ENCODE measurements around the gene CDK5RAP3. TPM values are rescaled to one million over a fixed set of nuclear protein-coding genes. Genes with fewer than 3 reads are reported as not detected.

The CDK5RAP3 gene
- total and polyA plus RNA-seq, 2 of the 13 experiments (the other 11 are each of a cell fraction or from before 2014, with no cell fraction given), result 128 to 154 TPM

DNA sequence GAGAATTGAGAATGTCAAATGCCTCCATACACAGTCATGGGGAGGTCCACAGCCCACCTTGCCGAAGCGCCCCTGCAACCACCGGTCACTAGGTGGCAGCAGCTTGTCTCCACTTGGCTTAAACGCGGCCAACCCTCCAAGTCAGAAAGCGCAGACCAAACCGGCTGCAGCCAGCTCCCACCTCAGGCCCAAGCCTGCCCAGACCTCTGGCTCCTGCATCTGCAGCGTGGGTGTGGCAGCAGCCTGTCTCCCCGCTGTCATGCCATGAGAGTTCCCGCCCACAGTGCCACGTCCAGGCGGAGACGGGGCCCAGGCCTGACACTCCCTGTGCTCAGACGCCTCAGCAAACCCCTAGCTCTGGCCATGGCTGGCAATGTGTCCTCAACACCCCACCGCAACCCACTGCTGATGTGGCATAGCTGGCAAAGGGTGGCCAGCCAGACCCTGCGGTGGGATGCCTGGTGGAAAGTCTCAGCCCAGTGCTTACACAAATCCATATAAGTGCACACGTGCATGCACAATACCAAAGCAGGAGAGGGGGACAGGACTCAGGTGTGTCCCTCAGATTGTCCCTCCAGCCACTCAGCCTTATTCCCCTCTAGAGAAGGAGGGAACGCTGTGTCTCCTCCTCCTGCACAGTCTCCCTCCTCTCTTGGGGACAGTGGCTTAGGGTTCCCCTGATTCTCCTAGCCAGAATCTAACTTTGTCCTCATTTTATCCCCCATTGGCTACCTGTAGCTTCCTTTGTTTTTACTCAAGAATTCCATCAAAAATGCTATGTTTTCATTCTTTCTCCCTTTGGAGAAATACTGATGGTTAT, 55.8 kb downstream of the CDK5RAP3 start (continued):
- TF ChIP-seq ZFY (CRISPR knock-in tag; IDR thresholded peaks at IDR 0.05), result peak; percentile 39; the same call in 1 of the 2 replicates
- TF ChIP-seq, protein P1, sequence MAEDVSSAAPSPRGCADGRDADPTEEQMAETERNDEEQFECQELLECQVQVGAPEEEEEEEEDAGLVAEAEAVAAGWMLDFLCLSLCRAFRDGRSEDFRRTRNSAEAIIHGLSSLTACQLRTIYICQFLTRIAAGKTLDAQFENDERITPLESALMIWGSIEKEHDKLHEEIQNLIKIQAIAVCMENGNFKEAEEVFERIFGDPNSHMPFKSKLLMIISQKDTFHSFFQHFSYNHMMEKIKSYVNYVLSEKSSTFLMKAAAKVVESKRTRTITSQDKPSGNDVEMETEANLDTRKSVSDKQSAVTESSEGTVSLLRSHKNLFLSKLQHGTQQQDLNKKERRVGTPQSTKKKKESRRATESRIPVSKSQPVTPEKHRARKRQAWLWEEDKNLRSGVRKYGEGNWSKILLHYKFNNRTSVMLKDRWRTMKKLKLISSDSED (CRISPR knock-in tag; IDR thresholded peaks at IDR 0.05), result no peak
- TF ChIP-seq SIX1 (CRISPR knock-in tag; IDR thresholded peaks at IDR 0.05; ENCODE audit: borderline replicate concordance), result no peak
- TF ChIP-seq ATF7 (IDR thresholded peaks at IDR 0.05), result no peak
- peak; percentile 80; the same call in 1 of the 2 replicates for TF ChIP-seq ATF7 (CRISPR knock-in tag; IDR thresholded peaks at IDR 0.05)
- no peak for TF ChIP-seq ZNF841 (CRISPR knock-in tag; IDR thresholded peaks at IDR 0.05; ENCODE audit: borderline replicate concordance)
- TF ChIP-seq ZNF615 (CRISPR knock-in tag; IDR thresholded peaks at IDR 0.05; ENCODE audit: borderline replicate concordance), result no peak
- TF ChIP-seq, protein P2, sequence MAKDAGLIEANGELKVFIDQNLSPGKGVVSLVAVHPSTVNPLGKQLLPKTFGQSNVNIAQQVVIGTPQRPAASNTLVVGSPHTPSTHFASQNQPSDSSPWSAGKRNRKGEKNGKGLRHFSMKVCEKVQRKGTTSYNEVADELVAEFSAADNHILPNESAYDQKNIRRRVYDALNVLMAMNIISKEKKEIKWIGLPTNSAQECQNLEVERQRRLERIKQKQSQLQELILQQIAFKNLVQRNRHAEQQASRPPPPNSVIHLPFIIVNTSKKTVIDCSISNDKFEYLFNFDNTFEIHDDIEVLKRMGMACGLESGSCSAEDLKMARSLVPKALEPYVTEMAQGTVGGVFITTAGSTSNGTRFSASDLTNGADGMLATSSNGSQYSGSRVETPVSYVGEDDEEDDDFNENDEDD (CRISPR knock-in tag; IDR thresholded peaks at IDR 0.05; ENCODE audit: borderline replicate concordance), result 0 out of 2 replicates have a peak, but pooled peaks have one; percentile 37
- TF ChIP-seq, protein P3, sequence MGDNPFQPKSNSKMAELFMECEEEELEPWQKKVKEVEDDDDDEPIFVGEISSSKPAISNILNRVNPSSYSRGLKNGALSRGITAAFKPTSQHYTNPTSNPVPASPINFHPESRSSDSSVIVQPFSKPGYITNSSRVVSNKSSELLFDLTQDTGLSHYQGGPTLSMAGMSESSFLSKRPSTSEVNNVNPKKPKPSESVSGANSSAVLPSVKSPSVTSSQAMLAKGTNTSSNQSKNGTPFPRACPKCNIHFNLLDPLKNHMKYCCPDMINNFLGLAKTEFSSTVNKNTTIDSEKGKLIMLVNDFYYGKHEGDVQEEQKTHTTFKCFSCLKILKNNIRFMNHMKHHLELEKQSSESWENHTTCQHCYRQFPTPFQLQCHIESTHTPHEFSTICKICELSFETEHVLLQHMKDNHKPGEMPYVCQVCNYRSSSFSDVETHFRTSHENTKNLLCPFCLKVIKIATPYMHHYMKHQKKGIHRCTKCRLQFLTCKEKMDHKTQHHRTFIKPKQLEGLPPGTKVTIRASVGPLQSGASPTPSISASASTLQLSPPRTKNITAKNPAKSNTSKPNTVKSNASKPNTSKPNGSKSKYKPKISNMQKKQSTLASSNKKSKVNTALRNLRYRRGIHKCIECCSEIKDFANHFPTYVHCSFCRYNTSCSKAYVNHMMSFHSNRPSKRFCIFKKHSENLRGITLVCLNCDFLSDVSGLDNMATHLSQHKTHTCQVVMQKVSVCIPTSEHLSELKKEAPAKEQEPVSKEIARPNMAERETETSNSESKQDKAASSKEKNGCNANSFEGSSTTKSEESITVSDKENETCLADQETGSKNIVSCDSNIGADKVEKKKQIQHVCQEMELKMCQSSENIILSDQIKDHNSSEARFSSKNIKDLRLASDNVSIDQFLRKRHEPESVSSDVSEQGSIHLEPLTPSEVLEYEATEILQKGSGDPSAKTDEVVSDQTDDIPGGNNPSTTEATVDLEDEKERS (CRISPR knock-in tag; IDR thresholded peaks at IDR 0.05), result no peak
- TF ChIP-seq, protein P4, sequence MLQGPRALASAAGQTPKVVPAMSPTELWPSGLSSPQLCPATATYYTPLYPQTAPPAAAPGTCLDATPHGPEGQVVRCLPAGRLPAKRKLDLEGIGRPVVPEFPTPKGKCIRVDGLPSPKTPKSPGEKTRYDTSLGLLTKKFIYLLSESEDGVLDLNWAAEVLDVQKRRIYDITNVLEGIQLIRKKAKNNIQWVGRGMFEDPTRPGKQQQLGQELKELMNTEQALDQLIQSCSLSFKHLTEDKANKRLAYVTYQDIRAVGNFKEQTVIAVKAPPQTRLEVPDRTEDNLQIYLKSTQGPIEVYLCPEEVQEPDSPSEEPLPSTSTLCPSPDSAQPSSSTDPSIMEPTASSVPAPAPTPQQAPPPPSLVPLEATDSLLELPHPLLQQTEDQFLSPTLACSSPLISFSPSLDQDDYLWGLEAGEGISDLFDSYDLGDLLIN (CRISPR knock-in tag; IDR thresholded peaks at IDR 0.05; ENCODE audit: borderline replicate concordance), result no peak
- TF ChIP-seq ZNF543 (CRISPR knock-in tag; IDR thresholded peaks at IDR 0.05), result 0 out of 2 replicates have a peak, but pooled peaks have one; percentile 36
- TF ChIP-seq, protein P5, sequence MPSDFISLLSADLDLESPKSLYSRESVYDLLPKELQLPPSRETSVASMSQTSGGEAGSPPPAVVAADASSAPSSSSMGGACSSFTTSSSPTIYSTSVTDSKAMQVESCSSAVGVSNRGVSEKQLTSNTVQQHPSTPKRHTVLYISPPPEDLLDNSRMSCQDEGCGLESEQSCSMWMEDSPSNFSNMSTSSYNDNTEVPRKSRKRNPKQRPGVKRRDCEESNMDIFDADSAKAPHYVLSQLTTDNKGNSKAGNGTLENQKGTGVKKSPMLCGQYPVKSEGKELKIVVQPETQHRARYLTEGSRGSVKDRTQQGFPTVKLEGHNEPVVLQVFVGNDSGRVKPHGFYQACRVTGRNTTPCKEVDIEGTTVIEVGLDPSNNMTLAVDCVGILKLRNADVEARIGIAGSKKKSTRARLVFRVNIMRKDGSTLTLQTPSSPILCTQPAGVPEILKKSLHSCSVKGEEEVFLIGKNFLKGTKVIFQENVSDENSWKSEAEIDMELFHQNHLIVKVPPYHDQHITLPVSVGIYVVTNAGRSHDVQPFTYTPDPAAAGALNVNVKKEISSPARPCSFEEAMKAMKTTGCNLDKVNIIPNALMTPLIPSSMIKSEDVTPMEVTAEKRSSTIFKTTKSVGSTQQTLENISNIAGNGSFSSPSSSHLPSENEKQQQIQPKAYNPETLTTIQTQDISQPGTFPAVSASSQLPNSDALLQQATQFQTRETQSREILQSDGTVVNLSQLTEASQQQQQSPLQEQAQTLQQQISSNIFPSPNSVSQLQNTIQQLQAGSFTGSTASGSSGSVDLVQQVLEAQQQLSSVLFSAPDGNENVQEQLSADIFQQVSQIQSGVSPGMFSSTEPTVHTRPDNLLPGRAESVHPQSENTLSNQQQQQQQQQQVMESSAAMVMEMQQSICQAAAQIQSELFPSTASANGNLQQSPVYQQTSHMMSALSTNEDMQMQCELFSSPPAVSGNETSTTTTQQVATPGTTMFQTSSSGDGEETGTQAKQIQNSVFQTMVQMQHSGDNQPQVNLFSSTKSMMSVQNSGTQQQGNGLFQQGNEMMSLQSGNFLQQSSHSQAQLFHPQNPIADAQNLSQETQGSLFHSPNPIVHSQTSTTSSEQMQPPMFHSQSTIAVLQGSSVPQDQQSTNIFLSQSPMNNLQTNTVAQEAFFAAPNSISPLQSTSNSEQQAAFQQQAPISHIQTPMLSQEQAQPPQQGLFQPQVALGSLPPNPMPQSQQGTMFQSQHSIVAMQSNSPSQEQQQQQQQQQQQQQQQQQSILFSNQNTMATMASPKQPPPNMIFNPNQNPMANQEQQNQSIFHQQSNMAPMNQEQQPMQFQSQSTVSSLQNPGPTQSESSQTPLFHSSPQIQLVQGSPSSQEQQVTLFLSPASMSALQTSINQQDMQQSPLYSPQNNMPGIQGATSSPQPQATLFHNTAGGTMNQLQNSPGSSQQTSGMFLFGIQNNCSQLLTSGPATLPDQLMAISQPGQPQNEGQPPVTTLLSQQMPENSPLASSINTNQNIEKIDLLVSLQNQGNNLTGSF (CRISPR knock-in tag; IDR thresholded peaks at IDR 0.05), result no peak
